NOMO-1 (cell line): Measurements from ENCODE around the gene EIF1AY.
"Not testable (repeated sequence)": the region's sequence is repeated elsewhere in the genome, so short reads cannot be mapped to it uniquely, and the experiment has no call there.

ENCODE experiments used
- DNase-seq, 2 experiments: peaks; one replicate each; lab custom pipeline; 2025; ENCODE audit not compliant: unreplicated experiment in 2 of 2; lab: John Stamatoyannopoulos, UW

EIF1AY gene, protein sequence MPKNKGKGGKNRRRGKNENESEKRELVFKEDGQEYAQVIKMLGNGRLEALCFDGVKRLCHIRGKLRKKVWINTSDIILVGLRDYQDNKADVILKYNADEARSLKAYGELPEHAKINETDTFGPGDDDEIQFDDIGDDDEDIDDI

DNA sequence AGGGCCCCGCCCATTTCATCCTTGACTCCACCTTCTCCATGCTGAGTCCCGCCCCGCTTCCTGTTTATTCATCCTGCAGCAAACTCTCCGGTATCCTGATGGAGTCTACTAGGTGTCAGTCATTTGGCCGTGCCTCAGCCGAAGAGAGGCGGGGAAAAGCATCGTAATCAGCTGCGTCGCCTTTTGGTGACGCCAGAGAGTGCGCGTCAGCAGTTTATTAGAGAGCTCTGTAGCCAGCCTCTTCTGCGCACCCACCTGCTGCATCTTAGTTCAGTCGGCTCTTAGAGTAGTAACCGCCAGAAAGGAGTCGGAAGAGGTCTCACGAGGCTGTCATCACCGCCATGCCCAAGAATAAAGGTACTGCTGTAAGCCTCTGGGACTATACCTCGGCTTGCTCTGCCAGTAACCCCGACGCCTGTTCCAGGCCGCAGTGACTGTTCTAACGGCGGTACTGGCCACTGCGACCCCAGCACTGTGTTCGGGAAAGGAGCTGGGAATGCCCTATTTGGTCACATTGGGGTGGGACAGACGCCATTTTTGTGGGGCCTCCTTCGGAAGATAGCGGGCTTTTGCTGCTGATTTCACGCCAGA lies at the start of gene EIF1AY:
TSS of gene EIF1AY (plus strand) at position 246 of the 591 bp plus-strand sequence. CDS start at position 342, 96 bp downstream.
- DNase-seq: no peak

DNA sequence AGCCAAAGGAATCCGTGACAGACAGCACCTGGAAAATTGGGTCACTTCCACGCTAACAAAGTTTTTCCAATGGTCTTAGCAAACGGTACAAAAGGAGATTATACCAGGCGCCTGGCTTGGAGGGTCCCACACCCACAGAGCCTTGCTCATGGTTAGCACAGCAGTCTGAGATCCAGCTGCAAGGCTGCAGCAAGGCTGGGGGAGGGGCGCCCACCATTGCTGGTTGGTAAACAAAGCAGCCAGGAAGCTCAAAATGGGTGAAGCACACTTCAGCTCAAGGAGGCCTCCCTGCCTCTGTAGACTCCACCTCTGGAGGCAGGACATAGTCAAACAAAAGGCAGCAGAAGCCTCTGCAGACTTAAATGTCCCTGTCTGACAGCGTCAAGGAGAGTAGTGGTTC lies 47.1 kb upstream of the EIF1AY start:
- DNase-seq: no peak

- no peak for DNase-seq
Observed at GRCh38 chrY:20538186-20538585, 37.4 kb upstream of the EIF1AY start.

DNA sequence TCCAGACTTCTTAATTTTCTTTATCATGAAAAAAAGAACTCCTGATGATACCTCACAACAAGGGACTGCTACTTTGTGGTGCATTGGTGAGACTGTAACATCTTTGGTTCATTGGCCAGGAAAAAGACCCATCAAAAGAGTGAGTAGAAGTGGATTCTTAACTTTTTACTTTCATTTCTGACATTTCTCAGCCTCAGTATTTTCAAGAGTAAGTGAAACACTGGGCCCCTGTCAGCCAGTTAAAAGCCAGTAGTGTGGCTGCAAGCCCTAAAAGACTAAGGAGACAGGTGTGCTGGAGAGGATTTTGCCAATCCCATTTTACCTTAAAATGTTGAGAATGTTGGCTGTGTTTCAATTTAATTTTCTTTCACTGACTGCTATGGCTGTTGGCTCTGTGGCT lies 36.6 kb upstream of the EIF1AY start:
- no peak for DNase-seq

DNA sequence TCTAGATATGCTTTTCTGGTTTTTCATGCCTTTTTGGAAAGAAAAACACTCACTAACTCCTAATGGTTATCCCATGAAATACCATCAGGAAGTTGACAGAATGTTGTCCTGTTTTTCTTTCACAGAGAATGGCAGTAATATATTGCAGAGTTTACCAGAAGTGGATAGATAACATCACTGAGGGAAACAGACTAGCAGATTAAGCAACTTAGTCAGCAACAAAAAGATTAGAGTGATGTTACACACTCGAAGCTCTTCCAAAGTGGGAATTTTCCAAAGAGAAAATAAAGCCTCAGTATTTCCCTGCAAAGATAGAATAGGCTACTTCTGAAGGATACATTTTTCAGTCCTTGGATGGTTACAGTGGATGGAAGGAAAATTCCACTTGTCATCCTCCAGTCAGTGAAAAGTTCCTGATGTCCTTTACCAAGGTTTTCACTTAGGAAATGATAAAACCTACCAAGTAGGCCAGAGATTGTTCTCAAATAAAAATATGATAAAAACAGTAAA lies 31.1 kb upstream of the EIF1AY start:
- no peak for DNase-seq

- no peak for DNase-seq
Observed at GRCh38 chrY:20546071-20546470, 29.5 kb upstream of the EIF1AY start.

GRCh38 chrY:20549289-20549688 lies 26.3 kb upstream of the EIF1AY start:
- no peak for DNase-seq

GRCh38 chrY:20551840-20552239 lies 23.7 kb upstream of the EIF1AY start:
- no peak for DNase-seq

DNA sequence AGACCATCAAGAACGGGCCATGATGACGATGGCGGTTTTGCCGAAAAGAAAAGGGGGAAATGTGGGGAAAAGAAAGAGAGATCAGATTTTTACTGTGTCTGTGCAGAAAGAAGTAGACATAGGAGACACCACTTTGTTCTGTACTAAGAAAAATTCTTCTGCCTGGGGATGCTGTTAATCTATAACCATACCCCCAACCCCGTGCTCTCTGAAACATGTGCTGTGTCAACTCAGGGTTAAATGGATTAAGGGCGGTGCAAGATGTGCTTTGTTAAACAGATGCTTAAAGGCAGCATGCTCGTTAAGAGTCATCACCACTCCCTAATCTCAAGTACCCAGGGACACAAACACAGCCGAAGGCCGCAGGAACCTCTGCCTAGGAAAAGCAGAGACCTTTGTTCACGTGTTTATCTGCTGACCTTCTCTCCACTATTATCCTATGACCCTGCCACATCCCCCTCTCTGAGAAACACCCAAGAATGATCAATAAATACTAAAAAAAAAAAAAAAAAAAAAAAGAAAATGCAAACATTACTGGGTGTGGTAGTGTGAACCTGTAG lies 22.7 kb upstream of the EIF1AY start:
- not testable (repeated sequence) for DNase-seq

DNA sequence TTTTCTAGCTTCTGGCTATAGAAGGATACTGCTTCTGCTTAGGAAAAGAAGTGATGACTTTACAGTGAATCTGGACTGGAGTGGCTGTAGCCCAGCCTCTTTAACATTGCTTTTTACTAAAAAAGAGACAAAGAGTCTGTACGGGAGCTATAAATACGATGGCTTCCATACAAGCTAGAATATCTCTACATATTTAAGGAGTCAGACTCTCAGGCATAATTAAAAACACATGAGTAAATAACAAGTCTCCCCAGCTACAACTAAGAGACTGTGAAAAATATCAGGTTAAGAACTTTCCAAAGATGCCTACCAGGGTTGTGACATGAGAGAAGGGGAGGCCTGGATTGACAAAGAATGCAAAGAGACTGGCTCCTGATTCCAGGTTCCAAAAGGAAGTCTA lies 19.8 kb upstream of the EIF1AY start:
- DNase-seq: no peak

- DNase-seq: no peak
Observed at GRCh38 chrY:20558677-20559076, 16.9 kb upstream of the EIF1AY start.

DNA sequence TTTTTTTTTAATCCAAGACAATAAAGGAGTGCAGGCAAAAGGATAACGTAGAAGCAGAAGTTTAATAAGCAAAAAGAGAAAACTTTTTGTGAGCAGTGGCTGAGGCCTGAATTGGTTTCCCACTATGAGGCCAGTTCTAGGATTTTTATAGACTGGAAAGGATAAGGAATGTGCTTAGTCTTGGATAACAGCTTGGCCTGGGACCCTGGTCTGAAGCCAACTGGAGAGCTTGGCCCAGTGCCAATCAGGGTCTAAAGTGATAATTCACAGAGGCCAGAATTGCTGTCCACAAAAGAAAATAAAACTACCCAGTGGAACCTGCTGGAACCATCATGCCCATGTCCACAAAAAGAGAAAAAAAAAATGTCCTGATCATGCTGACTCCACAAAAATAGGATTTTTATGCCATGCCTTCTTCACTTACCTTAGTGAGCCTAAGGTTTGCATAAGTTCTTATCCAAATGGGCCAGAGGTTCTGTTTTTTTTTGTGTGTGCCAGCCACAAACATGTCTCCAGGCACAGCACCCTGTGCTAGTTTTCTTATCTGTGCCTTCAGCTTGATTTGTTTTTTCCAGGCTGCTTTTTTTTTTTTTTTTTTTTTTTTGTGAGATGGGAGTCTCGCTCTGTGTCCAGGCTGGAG lies 15.6 kb upstream of the EIF1AY start:
- no peak for DNase-seq

DNA sequence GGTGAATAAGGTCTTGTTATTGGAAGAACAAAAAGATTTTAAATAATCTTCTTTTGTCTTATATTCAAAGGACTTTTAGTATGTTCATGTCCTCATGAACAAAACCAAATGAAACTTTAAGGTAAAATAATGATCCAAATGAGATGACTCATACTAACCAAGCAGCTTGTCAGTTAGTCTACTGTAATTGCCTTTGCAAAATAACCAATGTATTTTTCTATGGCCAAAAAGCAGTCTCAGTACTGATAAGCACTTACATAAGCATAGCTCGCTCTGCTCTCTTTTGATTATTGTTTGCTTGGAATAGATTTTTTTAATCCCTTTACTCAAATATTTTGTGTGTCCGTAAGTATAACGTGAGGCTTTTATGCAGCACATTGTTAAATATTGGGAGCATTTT lies 4.3 kb upstream of the EIF1AY start:
- no peak for DNase-seq

- DNase-seq: no peak
Observed at GRCh38 chrY:20576506-20576905, 930 bp downstream of the EIF1AY start.

DNA sequence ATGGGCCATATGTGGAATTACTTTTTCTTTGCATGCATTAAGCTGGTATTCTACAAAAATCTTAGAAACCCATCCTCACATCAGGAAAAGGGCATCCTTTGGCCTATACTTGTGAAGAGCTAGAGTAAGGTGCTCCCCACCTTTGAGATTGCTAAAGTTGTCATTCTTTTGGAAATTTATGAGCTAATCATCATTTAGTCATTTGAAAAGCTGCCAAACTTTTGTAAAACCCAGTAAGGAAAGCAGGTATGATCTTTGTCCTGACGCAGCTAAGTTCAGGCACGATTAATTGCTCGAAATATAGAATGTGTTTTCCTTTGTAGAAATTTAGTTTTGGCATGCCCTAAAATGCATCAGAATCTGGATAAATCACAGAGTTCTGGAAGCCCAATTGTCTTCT lies 2.6 kb downstream of the EIF1AY start:
- DNase-seq: no peak

DNA sequence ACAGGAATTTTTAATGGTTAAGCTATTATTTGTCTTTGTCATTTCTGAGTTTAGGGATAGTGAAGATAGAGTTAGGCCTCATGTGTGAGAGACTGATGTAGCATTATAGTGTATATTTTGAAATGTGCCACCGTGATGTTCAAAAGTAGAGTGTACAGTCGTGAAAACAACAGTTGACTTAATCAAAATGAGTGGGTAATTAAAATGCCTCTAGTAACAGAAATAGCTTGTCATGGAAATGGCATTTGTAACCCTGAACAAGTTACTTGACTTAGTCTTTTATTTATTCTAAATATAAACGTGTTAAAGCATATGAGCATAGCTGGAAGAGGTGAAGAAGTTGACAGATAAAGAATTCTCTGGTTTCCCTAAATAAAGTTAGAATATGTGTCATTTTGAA lies 6.1 kb downstream of the EIF1AY start:
- DNase-seq: no peak

DNA sequence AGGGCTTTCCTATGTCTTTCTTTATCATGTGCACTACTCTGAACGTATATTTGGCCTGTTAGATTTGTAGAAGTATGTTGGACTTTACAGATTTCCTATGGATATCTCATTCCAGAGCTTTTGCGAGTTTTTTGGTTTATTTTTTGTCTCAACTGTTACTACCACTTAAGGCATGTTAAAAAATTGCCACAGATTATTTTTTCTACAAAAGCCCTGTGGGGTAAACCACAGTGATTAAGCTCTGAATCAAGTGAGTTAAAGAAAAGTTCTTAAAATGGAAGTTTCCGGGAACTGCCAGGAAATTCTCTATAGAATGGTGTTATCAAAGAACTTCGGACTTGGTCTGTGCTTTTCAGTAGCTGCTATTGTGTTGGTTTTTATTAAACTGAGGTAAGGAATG lies 10.6 kb downstream of the EIF1AY start:
- no peak for DNase-seq
